Adipose tissue (tissue), 3 donors: ENCODE results near the gene RBM48. TPM values are rescaled to one million over a fixed set of nuclear protein-coding genes. Genes with fewer than 3 reads are reported as not detected.

Experiments used
- polyA plus RNA-seq, 3 donors: library from polyadenylated mRNA; stranded (reverse); fragments of 200-250 nt; gene quantifications; one replicate each; pipeline ENCODE4 v1.2.3, GENCODE V29; 2013
- donor health status: healthy with polysubstance abuse.
- donor health status: Bipolar disorder and iron deficiency.
- donor health status: healthy.

RBM48 gene
- polyA plus RNA-seq, 3 donors = 3.7 to 7.4 (median 6.4) TPM

Other genes with a start within 250 kb of the RBM48 start
- gene GATAD1, start 81.3 kb upstream of the RBM48 start, polyA plus RNA-seq = 10 to 100 TPM; 16.6 to 18.0 (median 17.9) TPM
- not detected for gene ERVW-1, start 50.8 kb upstream of the RBM48 start, polyA plus RNA-seq
- gene PEX1, start 275 bp upstream of the RBM48 start, polyA plus RNA-seq = 1 to 10 TPM; 7.2 to 9.5 (median 7.2) TPM
- 10 to 100 TPM in 2 of 3 donors, 1 to 10 TPM in 1; 7.5 to 13.9 (median 13.3) TPM for gene FAM133B, start 61.6 kb downstream of the RBM48 start, polyA plus RNA-seq